Mesenchymal stem cell (in vitro differentiated cells and primary cell): ENCODE results near the gene HDAC7.

ENCODE experiments used
- DNase-seq: peaks from one replicate; pipeline ENCODE4 v3.0.0-alpha.2; 2013
- H2AFZ ChIP-seq: one replicate; pipeline ENCODE4 v1.6.1; 2013; ENCODE audit warnings: low read depth, mild to moderate bottlenecking, control low read depth, inconsistent platforms, low read length, moderate library complexity
- H2AK5ac ChIP-seq: 2 replicates; pipeline ENCODE4 v1.6.1; 2013; ENCODE audit warnings: low read length, moderate library complexity, mild to moderate bottlenecking, inconsistent platforms; ENCODE audit not compliant: severe bottlenecking
- H2BK120ac ChIP-seq: one replicate; pipeline ENCODE4 v1.6.1; 2013; ENCODE audit warnings: low read depth, mild to moderate bottlenecking, inconsistent platforms, low read length, moderate library complexity
- H2BK12ac ChIP-seq, 2 experiments: one replicate each; pipeline ENCODE4 v1.6.1; 2013; ENCODE audit warnings: inconsistent platforms in 2 of 2, low read length in 2 of 2, mild to moderate bottlenecking in 2 of 2, moderate library complexity in 2 of 2, control low read depth in 1 of 2
- H2BK15ac ChIP-seq: one replicate; pipeline ENCODE4 v1.6.1; 2013; ENCODE audit warnings: mild to moderate bottlenecking, low read depth, inconsistent platforms; ENCODE audit not compliant: poor library complexity, severe bottlenecking
- H2BK5ac ChIP-seq: 2 replicates; pipeline ENCODE4 v1.6.1; 2013; ENCODE audit warnings: low read depth, mild to moderate bottlenecking, low read length, control low read depth, inconsistent platforms; ENCODE audit not compliant: poor library complexity, severe bottlenecking
- H3K14ac ChIP-seq, 2 experiments: one replicate each; pipeline ENCODE4 v1.6.1; 2013; ENCODE audit warnings: inconsistent platforms in 2 of 2, low read length in 2 of 2, control low read depth in 1 of 2, mild to moderate bottlenecking in 1 of 2, moderate library complexity in 1 of 2
- H3K18ac ChIP-seq, 2 experiments: one replicate each; pipeline ENCODE4 v1.6.1; 2013; ENCODE audit warnings: inconsistent platforms in 2 of 2, low read length in 2 of 2, control low read depth in 1 of 2, low read depth in 1 of 2, mild to moderate bottlenecking in 1 of 2
- H3K23ac ChIP-seq, 2 experiments: one replicate each; pipeline ENCODE4 v1.6.1; 2013; ENCODE audit warnings: inconsistent platforms in 2 of 2, low read length in 2 of 2, mild to moderate bottlenecking in 2 of 2, moderate library complexity in 2 of 2, control low read depth in 1 of 2
- H3K27ac ChIP-seq: 2 replicates; pipeline ENCODE4 v1.5.1; 2013; ENCODE audit warnings: mild to moderate bottlenecking, moderate library complexity, low read length, control low read depth, inconsistent platforms; ENCODE audit not compliant: poor library complexity, severe bottlenecking
- H3K27me3 ChIP-seq, 2 experiments: 2 replicates each; pipeline versions ENCODE4 v1.6.1 to v1.7.0; 2013; ENCODE audit warnings: low read length in 2 of 2, mild to moderate bottlenecking in 2 of 2, moderate library complexity in 2 of 2, control low read depth in 1 of 2, inconsistent platforms in 1 of 2; ENCODE audit not compliant: control insufficient read depth in 1 of 2, insufficient read depth in 1 of 2
- H3K36me3 ChIP-seq, 2 experiments: 2 replicates each; pipeline versions ENCODE4 v1.6.1 to v1.7.0; 2013; ENCODE audit warnings: low read length in 2 of 2, control low read depth in 1 of 2, inconsistent platforms in 1 of 2, low read depth in 1 of 2, mild to moderate bottlenecking in 1 of 2; ENCODE audit not compliant: insufficient read depth in 2 of 2, control insufficient read depth in 1 of 2
- H3K4ac ChIP-seq, 2 experiments: one replicate each; pipeline ENCODE4 v1.6.1; 2013; ENCODE audit warnings: inconsistent platforms in 2 of 2, low read length in 2 of 2, mild to moderate bottlenecking in 2 of 2, moderate library complexity in 2 of 2, control low read depth in 1 of 2, low read depth in 1 of 2
- H3K4me1 ChIP-seq: 2 replicates; pipeline ENCODE4 v1.6.1; 2013; ENCODE audit warnings: low read depth, low read length, control low read depth; ENCODE audit not compliant: control insufficient read depth, insufficient read depth
- H3K4me2 ChIP-seq: 2 replicates; pipeline ENCODE4 v1.6.1; 2013; ENCODE audit warnings: low read length, mild to moderate bottlenecking, inconsistent platforms; ENCODE audit not compliant: poor library complexity, severe bottlenecking
- H3K4me3 ChIP-seq, 2 experiments: 2 replicates each; pipeline versions ENCODE4 v1.5.1 to v1.7.0; 2013; ENCODE audit warnings: low read length in 2 of 2, mild to moderate bottlenecking in 2 of 2, control low read depth in 1 of 2, low read depth in 1 of 2; ENCODE audit not compliant: insufficient read depth in 1 of 2
- H3K79me1 ChIP-seq: replicated peaks from 2 replicates; pipeline ENCODE4 v1.6.1; 2013; ENCODE audit warnings: mild to moderate bottlenecking, control low read depth, low read length, inconsistent platforms; ENCODE audit not compliant: poor library complexity, severe bottlenecking
- H3K9ac ChIP-seq: 2 replicates; pipeline ENCODE4 v1.7.0; 2013; ENCODE audit warnings: mild to moderate bottlenecking, low read length, moderate library complexity
- H3K9me3 ChIP-seq: 2 replicates; pipeline ENCODE4 v1.7.0; 2013; ENCODE audit warnings: mild to moderate bottlenecking, low read length; ENCODE audit not compliant: control insufficient read depth
- H4K8ac ChIP-seq: one replicate; pipeline ENCODE4 v1.6.1; 2013; ENCODE audit warnings: inconsistent platforms, mild to moderate bottlenecking, low read length, moderate library complexity
- H4K91ac ChIP-seq: one replicate; pipeline ENCODE4 v1.6.1; 2013; ENCODE audit warnings: mild to moderate bottlenecking, low read length, inconsistent platforms
- WGBS: methylation state at CpG from one replicate; pipeline ENCODE4 v1.1.7; 2013; ENCODE audit warnings: mixed read lengths; 5-methylcytosine and 5-hydroxymethylcytosine counted together

Gene HDAC7

GRCh38 chr12:47747596-47748506 lies 71.9 kb downstream of the HDAC7 start:
- H3K4me1 ChIP-seq = peaks cover 16% of the 10 kb centered on the region
- no peak overlapping the region for H2BK5ac ChIP-seq
- H3K79me1 ChIP-seq = peaks cover 9% of the 10 kb centered on the region
- 87% methylated on average over 12 of the region's 14 CpGs for WGBS
- H4K91ac ChIP-seq = no peak overlapping the region
- H2BK12ac ChIP-seq = no peak overlapping the region
- no peak overlapping the region for H3K18ac ChIP-seq
- no peak overlapping the region for H3K27ac ChIP-seq
- H3K4me2 ChIP-seq = no peak overlapping the region
- H3K9me3 ChIP-seq = no peaks in the 10 kb centered on the region
- H2BK15ac ChIP-seq = no peak overlapping the region
- no peak overlapping the region for H4K8ac ChIP-seq
- no peak overlapping the region for H3K9ac ChIP-seq
- H3K4ac ChIP-seq = no peak overlapping the region
- H3K4me3 ChIP-seq = peak overlapping the region in 1 of 2 experiments; percentile 14
- H2BK120ac ChIP-seq = no peak overlapping the region
- H3K36me3 ChIP-seq = peaks cover 4 to 95% of the 10 kb centered on the region in 2 experiments
- H2AFZ ChIP-seq = no peak overlapping the region
- no peak overlapping the region for H2AK5ac ChIP-seq
- DNase-seq = no peak
- no peak overlapping the region for H3K14ac ChIP-seq
- no peak overlapping the region for H3K23ac ChIP-seq
- peaks cover 0 to 17% of the 10 kb centered on the region in 2 experiments for H3K27me3 ChIP-seq

- H2BK5ac ChIP-seq = no peak overlapping the region
- H4K91ac ChIP-seq = no peak overlapping the region
- H3K4ac ChIP-seq = no peak overlapping the region
- no peak overlapping the region for H2AFZ ChIP-seq
- no peak overlapping the region for H3K23ac ChIP-seq
- no peak overlapping the region for H3K4me2 ChIP-seq
- peaks cover 6% of the 10 kb centered on the region for H3K79me1 ChIP-seq
- H3K4me1 ChIP-seq = peaks cover 12% of the 10 kb centered on the region
- no peak overlapping the region for H3K27ac ChIP-seq
- H3K14ac ChIP-seq = no peak overlapping the region
- WGBS = 93% methylated on average over 4 of the region's 4 CpGs
- no peak overlapping the region for H2BK15ac ChIP-seq
- peaks cover 4 to 89% of the 10 kb centered on the region in 2 experiments for H3K36me3 ChIP-seq
- no peak overlapping the region for H3K9ac ChIP-seq
- H4K8ac ChIP-seq = no peak overlapping the region
- no peak overlapping the region for H2BK120ac ChIP-seq
- no peak overlapping the region for H2AK5ac ChIP-seq
- no peak overlapping the region for H3K18ac ChIP-seq
- H2BK12ac ChIP-seq = no peak overlapping the region
- no peak overlapping the region for H3K4me3 ChIP-seq
- DNase-seq = no peak
- H3K9me3 ChIP-seq = no peaks in the 10 kb centered on the region
- peaks cover 0 to 17% of the 10 kb centered on the region in 2 experiments for H3K27me3 ChIP-seq
Observed at GRCh38 chr12:47747126-47747525, 72.6 kb downstream of the HDAC7 start.

- Histone ChIP-seq H3K18ac (no peak overlapping the region), H3K4me3 (no peak overlapping the region), H3K9me3 (no peaks in the 10 kb centered on the region), H3K27me3 (peaks cover 0 to 17% of the 10 kb centered on the region in 2 experiments), H2BK15ac (no peak overlapping the region), H3K23ac (no peak overlapping the region), H3K4me1 (peaks cover 9% of the 10 kb centered on the region), H4K91ac (no peak overlapping the region), H4K8ac (no peak overlapping the region), H3K14ac (no peak overlapping the region), H2AFZ (no peak overlapping the region), H3K4ac (no peak overlapping the region), H3K27ac (no peak overlapping the region), H2BK5ac (no peak overlapping the region), H3K79me1 (peaks cover 3% of the 10 kb centered on the region), H3K9ac (no peak overlapping the region), H2AK5ac (no peak overlapping the region), H3K4me2 (no peak overlapping the region), H3K36me3 (peaks cover 4 to 83% of the 10 kb centered on the region in 2 experiments), H2BK12ac (no peak overlapping the region), H2BK120ac (no peak overlapping the region)
- no peak for DNase-seq
- WGBS = 89% methylated on average over 7 of the region's 7 CpGs
Observed at GRCh38 chr12:47746523-47746922, 73.2 kb downstream of the HDAC7 start.

GRCh38 chr12:47746073-47746472 lies 73.6 kb downstream of the HDAC7 start:
- Histone ChIP-seq H3K27ac (no peak overlapping the region), H2AFZ (no peak overlapping the region), H4K8ac (no peak overlapping the region), H2AK5ac (no peak overlapping the region), H3K18ac (no peak overlapping the region), H3K23ac (no peak overlapping the region), H3K4ac (no peak overlapping the region), H3K14ac (no peak overlapping the region), H3K4me1 (peaks cover 10% of the 10 kb centered on the region), H3K36me3 (peaks cover 4 to 78% of the 10 kb centered on the region in 2 experiments), H3K27me3 (peaks cover 0 to 17% of the 10 kb centered on the region in 2 experiments), H3K4me2 (no peak overlapping the region), H3K4me3 (no peak overlapping the region), H2BK5ac (no peak overlapping the region), H3K79me1 (peaks cover 2% of the 10 kb centered on the region), H2BK120ac (no peak overlapping the region), H4K91ac (no peak overlapping the region), H3K9me3 (no peaks in the 10 kb centered on the region), H3K9ac (no peak overlapping the region), H2BK15ac (no peak overlapping the region), H2BK12ac (no peak overlapping the region)
- no peak for DNase-seq
- 66% methylated on average over 2 of the region's 5 CpGs for WGBS
